HG02885 (cell line): ENCODE results near the gene GBGT1.

Experiments used
- ATAC-seq: cut with Tn5 transposase; IDR thresholded peaks from one replicate; pipeline ENCODE4 v1.9.1; 2021; ENCODE audit warnings: mild to moderate bottlenecking; ENCODE audit not compliant: unreplicated experiment, poor library complexity

Gene GBGT1

GRCh38 chr9:133104718-133105460 is 58.8 kb downstream of the GBGT1 start:
- no peak for ATAC-seq

GRCh38 chr9:133103987-133104505 is 59.7 kb downstream of the GBGT1 start:
- ATAC-seq, result no peak

GRCh38 chr9:133103183-133103986 is 60.3 kb downstream of the GBGT1 start:
- no peak for ATAC-seq
